22Rv1 (cell line): ENCODE measurements around the gene GPS1.
"Not testable (repeated sequence)": the region's sequence is repeated elsewhere in the genome, so short reads cannot be mapped to it uniquely, and the experiment has no call there.

Source experiments
- CTCF ChIP-seq: fragments of 450-650 bp; IDR thresholded peaks from 2 replicates; pipeline ENCODE4 v1.5.1; 2017; ENCODE audit warnings: mild to moderate bottlenecking
- ZFX ChIP-seq: fragments of 450-650 bp; IDR thresholded peaks from 2 replicates; pipeline ENCODE4 v1.6.1; 2017; ENCODE audit warnings: antibody characterized with exemption, borderline replicate concordance

GRCh38 chr17:82038796-82039409 is 12.8 kb upstream of the GPS1 start:
- TF ChIP-seq CTCF, ZFX: not testable (repeated sequence)
